ENCODE results near the gene ABCA1.
A peak's percentile ranks its signal among the peaks of the same experiment; 100 is the strongest.
"Not testable (repeated sequence)": the region's sequence is repeated elsewhere in the genome, so short reads cannot be mapped to it uniquely, and the experiment has no call there.

The ABCA1 gene

GRCh38 chr9:104927912-104928740 is at the start of gene ABCA1:
ABCA1 (minus strand) TSS chr9:104928155; CDS start chr9:104903679, 24,476 bp downstream.
- DNase-seq, result peak; percentile 79

- DNase-seq, result no peak
Measured at GRCh38 chr9:104977580-104977979, 49.6 kb upstream of the ABCA1 start.

- DNase-seq, result no peak
Measured at GRCh38 chr9:104977168-104977567, 49.2 kb upstream of the ABCA1 start.

- DNase-seq, result peak; percentile 20
Measured at GRCh38 chr9:104975966-104976595, 48.1 kb upstream of the ABCA1 start.

- DNase-seq, result peak; percentile 17
Measured at GRCh38 chr9:104974053-104974962, 46.4 kb upstream of the ABCA1 start.

- DNase-seq, result no peak
Measured at GRCh38 chr9:104972242-104972866, 44.4 kb upstream of the ABCA1 start.

GRCh38 chr9:104971511-104971910 is 43.6 kb upstream of the ABCA1 start:
- no peak for DNase-seq

GRCh38 chr9:104970271-104970987 is 42.5 kb upstream of the ABCA1 start:
- no peak for DNase-seq

- DNase-seq, result no peak
Measured at GRCh38 chr9:104969116-104969515, 41.2 kb upstream of the ABCA1 start.

- DNase-seq, result peak; percentile 83
Measured at GRCh38 chr9:104968025-104968982, 40.3 kb upstream of the ABCA1 start.

- DNase-seq, result no peak
Measured at GRCh38 chr9:104963076-104963475, 35.1 kb upstream of the ABCA1 start.

GRCh38 chr9:104961701-104962359 is 33.9 kb upstream of the ABCA1 start:
- DNase-seq, result no peak

GRCh38 chr9:104961238-104961637 is 33.3 kb upstream of the ABCA1 start:
- DNase-seq, result peak; percentile 80

GRCh38 chr9:104960662-104961061 is 32.7 kb upstream of the ABCA1 start:
- DNase-seq, result no peak

- no peak for DNase-seq
Measured at GRCh38 chr9:104958751-104959150, 30.8 kb upstream of the ABCA1 start.

- DNase-seq, result not testable (repeated sequence)
Measured at GRCh38 chr9:104958006-104958405, 30.1 kb upstream of the ABCA1 start.

- no peak for DNase-seq
Measured at GRCh38 chr9:104951487-104951886, 23.5 kb upstream of the ABCA1 start.

GRCh38 chr9:104950838-104951237 is 22.9 kb upstream of the ABCA1 start:
- DNase-seq, result no peak

GRCh38 chr9:104948277-104948676 is 20.3 kb upstream of the ABCA1 start:
- DNase-seq, result peak; percentile 9

GRCh38 chr9:104944871-104945270 is 16.9 kb upstream of the ABCA1 start:
- no peak for DNase-seq
